ENCODE measurements around the gene SLC38A5.
"Not testable (repeated sequence)": the region's sequence is repeated elsewhere in the genome, so short reads cannot be mapped to it uniquely, and the experiment has no call there.

GRCh38 chrX:48447201-48447600 lies 22.9 kb downstream of the SLC38A5 start:
- TF ChIP-seq POLR2A (IDR thresholded peaks at IDR 0.05); POLR2AphosphoS5 (IDR thresholded peaks at IDR 0.05); CTCF (IDR thresholded peaks at IDR 0.05); EP300 (IDR thresholded peaks at IDR 0.05; ENCODE audit: low read depth): not testable (repeated sequence)
